Activated CD4-positive, CD25-positive, alpha-beta regulatory T cell treated with anti-CD3 and anti-CD28 coated beads, Interleukin-2, amount 50 U/mL, for 72 hours (primary cell): ENCODE measurements around the gene PLIN3.
"Not testable (repeated sequence)": the region's sequence is repeated elsewhere in the genome, so short reads cannot be mapped to it uniquely, and the experiment has no call there.

Experiments
- DNase-seq: peaks from one replicate; pipeline ENCODE4 v3.0.0; 2021

PLIN3 gene

DNA sequence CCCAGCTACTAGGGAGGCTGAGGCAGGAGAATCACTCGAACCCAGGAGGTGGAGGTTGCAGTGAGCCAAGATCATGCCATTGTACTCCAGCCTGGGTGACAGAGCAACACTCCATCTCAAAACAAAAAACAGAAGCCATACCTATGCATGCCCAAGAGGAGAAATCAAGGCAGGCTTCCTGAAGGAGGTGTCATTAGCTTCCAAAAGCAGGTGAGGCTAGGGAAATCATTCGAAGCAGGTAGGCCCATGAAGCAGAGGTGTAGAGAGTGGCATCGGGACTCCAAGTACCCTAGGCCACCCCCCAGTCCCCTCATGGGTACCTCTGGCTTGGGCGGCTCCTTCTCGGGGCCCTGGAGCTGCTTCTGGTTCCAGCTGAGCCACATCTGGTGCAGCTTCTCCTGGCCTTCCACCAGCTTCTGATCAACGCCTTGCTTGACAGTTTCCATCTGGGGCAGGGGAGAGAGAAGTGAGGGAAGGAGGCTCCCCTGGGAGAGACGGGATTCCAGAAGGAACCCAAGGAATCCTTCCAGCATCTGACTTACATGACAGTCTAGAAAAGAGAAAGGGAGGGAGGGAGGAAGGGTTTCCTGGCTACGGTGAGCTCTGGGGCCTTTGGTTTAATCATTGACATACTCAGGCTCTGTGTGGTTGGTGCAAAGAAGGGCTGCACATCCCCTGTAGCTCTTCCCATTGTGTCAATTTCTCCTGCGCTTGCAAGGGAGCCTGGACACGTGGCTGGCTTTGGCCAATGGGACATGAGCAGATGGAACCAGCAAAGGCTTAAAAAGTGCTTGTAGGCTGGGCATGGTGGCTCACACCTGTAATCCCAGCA, 22.9 kb downstream of the PLIN3 start:
- DNase-seq = no peak

DNA sequence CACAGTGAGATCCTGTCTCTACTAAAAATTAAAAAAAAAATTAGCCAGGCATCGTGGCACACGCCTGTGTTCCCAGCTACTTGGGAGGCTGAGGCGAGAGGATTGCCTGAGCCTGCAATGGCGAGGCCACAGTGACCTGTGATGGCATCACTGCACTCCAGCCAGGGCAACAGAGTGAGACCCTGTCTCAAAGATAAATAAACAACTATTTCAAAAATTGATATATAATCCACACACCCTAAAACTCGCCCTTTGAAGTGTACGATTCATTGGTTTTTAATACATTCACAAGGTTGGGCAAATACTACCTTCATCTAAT, 23.9 kb downstream of the PLIN3 start:
- no peak for DNase-seq

DNA sequence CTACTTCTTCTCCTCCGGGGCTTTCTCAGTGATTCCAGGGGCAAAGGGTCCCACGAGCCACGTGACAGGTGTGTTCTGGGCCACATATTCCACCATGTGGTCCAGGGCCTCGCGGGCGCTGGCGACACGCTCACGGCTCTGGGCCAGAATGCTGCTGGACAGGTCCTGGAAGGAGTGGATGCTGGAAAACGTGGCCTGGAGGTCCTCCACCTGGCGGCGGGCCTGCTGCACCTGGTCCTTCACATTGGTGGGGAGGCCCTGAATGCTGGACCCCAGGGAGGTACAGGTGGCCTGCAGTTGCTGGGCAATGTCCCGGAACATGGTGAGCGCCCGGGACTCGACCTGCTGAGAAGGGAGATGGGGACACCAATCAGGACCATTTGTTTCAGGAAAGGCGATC, 28.3 kb downstream of the PLIN3 start:
- no peak for DNase-seq

DNA sequence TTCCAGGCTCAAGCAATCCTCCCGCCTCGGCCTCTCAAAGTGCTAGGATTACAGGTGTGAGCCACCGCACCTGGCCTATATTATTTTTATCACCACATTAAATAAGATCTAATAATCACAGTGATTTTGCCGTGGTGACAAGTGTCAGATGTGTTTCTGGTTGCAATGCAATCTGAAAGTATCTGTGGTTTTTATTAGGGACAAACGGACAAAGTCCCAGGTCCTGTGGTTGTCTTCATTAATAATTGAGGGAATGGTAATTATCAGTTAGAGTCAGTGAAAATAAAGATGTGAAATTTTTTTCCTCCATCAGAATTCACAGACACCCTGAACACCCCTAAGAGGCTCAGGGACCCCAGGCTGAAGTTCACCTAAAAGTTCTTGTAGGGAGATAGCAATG, 34.7 kb downstream of the PLIN3 start:
- no peak for DNase-seq

DNA sequence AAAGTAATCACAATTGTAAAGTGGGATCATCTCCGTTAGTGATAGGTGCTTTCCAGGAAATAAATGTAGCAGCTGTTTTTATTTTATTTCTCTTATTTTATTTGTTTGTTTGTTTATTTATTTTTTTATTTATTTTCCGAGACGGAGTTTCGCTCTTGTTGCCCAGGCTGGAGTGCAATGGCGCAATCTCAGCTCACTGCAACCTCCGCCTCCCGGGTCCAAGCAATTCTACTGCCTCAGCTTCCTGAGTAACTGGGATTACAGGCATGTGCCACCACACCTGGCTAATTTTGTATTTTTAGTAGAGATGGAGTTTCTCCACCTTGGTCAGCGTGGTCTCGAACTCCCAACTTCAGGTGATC, 35.5 kb downstream of the PLIN3 start:
- DNase-seq = not testable (repeated sequence)

DNA sequence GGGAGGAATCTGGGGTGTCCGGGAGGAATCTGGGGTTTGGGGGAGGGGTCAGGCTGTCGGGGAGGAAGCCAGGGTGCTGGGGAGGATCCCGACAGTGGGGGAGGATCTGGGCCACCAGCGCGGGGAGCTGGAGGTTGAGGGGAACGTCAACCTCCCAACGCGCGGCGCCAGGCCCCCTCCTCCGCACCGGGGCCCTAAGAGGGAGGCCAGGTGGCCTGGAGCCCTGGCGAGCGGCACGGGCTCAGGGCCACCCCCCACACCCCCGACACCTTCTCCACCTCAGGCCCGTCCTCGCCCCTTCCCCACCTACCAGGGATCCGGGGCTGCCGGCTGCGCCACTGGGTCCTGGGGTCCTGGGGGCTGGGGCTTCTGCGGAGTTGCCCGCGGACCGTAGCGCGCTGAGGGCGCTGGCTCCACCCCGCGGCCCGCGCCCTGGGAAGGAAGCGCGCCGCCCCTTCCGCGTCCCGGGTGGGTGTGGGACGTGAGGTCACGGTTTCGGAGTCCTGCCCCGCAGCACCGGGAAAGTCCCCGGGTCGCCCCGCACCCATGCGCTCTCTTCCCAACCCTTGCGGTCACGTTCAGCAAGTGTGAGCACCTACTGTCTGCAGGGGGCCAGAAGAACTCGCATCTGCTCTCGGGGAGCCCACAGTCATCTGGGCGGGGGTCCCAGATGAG, 36.0 kb downstream of the PLIN3 start, which contains the start of gene TICAM1:
Gene TICAM1 (minus strand): TSS at position 409 of the 675 bp plus-strand sequence. CDS start 13,335 bp downstream, outside the sequence.
- DNase-seq = peak; percentile 77

DNA sequence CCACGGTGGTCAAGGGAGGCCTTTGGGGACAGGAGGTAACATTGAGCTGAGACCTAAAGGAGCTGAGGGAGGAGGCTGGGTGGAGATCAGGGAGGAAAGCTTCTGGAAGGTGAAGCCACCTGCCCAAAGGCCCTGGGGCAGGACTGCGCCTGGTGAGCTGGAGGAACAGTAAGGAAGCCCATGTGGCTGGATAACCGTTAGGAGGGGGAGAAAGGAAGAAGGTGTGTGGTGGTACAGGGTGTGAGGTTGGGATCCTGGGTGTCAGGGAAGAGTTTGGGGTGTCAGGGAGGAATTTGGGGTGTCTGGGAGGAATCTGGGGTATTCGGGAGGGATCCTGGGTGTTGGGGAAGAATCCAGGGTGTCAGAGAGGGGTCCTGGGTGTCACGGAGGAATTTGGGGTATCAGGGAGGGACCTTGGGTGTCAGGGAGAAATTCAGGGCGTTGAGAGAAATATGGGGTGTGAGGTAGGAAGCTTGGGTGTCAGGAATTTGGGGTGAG, 36.6 kb downstream of the PLIN3 start:
- no peak for DNase-seq

DNA sequence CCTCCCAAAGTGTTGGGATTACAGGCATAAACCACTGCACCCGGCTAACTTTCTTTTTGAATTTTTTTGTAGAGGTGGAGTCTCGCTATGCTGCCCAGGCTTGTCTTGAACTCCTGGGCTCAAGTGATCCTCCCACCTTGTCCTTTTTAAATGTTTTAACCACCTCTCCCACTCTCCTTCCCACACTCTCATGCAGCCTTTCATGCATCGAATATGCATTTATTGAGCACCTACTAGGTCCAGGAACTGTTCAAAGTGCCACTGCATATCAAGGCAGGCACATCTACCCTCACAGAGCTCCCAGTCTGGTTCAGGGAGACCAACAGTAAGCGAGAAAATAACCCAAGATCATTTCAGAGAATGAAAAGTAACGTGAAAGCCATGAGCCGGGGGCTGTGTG, 37.1 kb downstream of the PLIN3 start:
- DNase-seq = no peak

DNA sequence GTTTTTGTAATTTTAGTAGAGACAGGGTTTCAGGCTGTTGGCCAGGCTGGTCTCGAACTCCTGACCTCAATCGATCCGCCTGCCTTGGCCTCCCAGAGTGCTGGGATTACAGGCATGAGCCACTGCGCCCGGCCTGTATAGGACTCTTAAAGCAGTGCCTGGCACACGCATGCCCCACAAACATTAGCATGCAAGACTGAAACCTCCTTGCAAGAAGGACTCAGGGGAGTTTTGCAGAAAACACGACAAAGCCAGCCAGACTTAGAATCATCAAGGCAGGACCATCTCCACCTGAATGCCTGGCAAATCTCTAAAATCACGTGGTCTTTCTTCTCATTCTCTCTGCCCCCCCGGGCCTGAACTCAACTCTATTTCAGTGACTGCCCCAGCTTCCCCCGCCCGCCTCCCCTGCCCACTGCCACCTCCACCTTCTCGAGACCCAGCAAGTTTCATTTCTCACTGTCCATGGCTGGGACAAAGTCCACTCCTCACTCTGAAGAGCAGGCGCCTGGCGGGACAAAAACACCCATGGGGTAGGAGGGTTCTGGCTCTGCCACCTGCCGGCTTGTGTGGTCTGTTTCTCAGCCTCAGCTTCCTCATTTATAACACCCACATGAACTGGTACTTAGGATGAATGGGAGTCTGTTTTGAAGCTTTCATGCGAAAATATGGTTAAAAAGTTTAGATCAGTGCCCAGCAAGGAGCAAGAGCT, 38.3 kb downstream of the PLIN3 start:
- DNase-seq = no peak

DNA sequence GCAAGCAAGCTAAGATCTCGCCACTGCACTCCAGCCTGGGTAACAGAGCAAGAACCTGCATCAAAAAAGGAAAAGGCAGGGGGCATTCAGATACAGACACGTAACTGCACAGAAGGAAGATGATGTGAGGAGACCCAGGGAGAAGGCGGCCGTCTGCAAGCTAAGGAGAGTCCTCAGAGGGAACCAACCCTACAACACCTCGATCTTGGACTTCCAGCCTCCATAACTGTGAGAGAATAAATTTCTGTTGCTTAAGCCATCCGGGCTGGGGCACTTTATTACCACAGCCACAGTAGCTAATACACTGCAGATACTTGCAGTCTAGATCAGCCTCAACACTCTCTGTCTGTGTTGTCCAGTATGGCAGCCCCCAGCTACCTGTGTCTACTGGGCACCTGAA, 43.9 kb downstream of the PLIN3 start:
- no peak for DNase-seq

DNA sequence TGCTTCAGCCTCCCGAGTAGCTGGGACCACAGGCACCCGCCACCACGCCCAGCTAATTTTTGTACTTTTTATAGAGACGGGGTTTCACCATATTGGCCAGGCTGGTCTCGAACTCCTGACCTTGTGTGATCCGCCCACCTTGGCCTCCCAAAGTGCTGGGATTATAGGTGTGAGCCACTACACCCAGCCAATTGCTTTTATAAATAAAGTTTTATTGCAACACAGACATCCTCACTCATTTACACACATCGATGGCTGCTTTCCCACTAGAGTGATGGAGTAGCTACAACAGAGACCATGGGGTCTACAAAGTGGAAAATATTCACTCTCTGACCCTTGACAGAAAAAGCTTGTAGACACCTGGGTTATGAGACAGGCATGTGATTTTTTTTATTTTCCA, 45.1 kb downstream of the PLIN3 start:
- DNase-seq = not testable (repeated sequence)

DNA sequence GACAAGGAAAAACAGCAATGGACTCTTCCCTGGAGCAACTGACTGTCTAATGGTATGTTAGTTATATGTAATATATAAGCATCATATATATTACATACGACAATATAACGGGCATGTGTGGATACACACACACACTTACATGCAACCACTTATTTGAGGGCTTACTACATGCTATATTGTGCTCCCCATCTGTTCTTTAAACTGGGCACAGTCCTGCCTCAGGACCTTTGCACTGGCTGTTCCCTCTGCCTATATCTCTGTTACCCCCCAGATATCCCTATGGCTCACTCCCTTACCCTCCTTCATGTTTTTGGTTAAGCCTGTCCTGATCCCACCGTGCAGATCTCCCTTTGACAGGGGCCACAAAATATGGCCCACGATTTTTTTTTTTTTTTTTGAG, 46.2 kb downstream of the PLIN3 start:
- DNase-seq = no peak

DNA sequence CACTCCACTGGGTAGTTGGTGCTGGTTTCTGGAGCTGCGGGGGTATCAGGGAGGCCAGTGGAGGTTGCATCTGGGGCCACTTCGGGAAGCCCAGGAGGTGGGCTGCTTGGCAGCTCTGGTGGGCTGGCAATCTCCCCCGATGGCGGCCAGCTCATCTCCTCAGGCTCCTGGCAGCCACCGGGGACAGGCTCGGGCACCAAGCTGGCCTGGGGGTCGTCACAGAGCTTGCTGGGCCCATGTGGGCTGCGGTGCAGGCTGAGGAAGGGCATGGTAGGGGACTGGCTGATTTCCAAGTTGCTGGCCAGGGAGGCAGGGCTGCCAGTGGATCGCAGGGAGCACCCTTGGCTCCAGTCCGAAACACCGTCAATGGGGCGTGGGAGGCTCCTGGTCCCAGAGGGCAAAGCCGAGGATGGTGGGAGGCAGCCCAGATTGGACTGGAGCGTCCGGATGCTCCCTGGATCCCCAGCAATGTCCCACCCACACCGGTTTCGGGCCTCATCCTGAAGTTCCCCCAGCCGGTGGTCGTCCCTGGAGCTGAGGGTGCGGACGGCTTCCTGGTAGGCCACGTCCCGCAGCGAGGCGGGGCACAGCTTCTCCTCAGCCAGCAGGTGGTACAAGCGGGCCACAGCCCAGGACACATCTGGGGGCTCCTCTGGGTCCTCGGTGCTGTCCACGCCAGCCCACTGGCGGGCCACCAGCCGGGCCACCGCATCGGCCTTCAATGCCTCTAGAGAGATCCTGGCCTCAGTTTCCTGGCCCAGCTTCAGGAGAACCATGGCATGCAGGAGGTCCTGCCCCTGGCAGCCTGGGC, 49.8 kb downstream of the PLIN3 start:
- no peak for DNase-seq

DNA sequence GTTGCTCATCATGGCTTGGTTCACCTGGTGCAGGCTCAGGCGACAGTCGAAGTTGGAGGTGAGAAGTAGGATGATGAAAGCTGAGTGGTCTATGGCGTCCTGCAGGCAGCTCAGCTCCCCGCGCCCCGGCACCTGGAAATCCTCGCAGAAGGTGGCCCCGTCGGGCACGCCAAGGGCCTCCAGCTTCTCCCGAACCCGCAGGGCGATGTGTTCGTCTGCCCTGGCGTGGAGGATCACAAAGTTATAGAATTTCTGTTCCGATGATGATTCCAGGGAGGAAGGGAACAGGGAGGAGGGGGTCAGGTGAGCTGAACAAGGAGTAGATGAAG, 50.6 kb downstream of the PLIN3 start:
- no peak for DNase-seq

DNA sequence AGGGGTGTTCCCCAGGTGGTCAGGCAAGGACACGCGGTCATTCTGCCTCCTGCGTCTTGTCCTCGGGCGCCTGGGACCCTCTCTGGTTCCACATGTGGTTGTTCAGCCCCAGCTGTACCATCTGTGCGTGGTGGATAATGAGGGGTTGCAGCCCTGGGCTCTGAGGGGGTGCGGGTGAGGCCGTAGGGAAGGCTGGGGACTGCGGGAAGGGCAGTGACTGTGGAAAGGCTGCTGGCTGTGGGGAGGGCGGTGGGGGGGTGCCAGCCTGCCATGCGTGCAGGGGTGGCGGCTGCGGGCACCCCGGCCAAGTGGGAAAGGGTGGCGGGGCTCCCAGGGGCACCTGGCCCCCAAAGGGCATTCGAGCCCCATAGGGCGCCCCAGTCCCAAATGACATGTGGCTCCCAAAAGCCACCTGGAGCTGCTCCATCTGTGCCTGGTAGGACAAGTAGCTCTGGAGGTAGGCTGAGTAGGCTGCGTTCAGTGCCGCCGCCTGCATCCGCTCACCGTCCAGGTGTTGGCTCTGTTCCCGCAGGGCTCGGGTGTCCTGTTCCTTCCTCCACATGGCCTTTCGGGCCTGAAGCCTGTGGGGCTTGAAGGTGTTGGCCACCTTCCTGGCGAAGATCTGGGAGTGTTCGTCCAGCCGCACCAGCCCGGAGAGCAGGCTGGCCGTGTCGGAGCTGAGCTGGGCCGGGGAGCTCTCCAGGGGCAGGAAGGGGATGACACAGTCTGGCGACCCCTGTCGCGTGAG, 51.1 kb downstream of the PLIN3 start:
- DNase-seq = no peak

DNA sequence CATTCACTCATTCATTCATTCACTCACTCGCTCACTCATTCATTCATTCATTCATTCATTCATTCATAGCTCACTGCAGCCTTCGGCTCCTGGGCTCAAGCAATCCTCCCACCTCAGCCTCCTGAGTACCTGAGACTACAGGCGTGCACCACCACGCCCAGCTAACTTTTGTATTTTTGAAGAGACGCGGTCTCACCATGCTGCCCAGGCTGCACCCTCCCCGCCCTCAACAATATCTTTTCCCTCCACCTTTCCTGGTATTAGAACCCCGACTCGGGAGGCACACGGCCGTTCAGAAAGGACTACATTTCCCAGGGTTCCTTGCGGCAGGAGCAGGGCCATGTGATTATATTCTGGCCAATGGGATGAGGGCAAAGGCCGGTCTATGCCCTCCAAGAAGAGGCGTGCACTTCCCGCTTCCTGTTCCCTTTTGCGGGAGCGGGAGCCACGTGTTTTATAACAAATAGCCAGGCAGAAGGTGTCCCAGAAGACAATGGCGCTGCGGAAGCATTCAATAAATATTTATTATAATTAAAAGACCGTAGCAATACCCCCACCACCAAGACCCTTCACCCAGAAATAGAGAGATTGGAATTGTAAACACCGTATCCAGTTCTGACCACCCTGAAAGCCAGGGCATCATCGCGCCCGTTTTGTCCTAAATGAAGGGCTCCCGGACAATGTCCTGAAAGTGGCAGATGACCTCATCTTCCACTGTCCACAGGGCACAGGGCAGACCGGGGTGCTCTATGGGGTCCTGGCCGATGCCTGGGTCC, 51.9 kb downstream of the PLIN3 start:
- DNase-seq = peak; percentile 73

DNA sequence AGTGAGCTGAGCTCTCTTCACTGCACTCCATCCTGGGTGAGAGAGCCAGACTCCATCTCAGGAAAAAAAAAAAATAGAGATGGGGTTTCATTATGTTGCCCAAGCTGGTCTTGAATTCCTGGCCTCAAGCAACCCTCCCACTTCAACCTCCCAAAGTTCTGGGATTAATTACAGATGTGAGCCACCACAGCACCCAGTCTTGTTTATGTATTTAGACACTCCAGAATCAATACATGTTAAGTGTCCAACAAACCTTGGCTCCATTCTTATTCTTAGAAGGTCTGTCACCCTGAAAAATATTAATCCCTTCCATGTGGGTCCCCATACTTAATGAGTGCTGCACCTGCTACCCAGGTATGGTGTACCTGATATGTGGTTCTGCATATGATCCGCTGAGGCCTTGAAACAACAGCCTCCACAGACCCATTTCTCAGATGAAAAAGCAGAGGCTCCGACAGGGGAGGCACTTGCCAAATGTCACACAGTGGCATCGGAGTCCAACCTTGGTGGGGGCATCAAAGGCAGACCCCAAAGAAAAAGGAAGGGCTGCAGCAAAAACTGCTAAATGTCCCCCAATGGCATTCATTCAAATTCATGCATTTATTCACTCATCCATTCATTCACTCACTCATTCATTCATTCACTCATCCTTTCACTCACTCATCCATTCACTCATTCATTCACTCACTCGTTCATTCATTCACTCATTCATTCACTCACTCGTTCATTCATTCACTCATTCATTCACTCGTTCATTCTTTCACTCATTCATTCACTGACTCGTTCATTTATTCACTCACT, 52.6 kb downstream of the PLIN3 start:
- no peak for DNase-seq

DNA sequence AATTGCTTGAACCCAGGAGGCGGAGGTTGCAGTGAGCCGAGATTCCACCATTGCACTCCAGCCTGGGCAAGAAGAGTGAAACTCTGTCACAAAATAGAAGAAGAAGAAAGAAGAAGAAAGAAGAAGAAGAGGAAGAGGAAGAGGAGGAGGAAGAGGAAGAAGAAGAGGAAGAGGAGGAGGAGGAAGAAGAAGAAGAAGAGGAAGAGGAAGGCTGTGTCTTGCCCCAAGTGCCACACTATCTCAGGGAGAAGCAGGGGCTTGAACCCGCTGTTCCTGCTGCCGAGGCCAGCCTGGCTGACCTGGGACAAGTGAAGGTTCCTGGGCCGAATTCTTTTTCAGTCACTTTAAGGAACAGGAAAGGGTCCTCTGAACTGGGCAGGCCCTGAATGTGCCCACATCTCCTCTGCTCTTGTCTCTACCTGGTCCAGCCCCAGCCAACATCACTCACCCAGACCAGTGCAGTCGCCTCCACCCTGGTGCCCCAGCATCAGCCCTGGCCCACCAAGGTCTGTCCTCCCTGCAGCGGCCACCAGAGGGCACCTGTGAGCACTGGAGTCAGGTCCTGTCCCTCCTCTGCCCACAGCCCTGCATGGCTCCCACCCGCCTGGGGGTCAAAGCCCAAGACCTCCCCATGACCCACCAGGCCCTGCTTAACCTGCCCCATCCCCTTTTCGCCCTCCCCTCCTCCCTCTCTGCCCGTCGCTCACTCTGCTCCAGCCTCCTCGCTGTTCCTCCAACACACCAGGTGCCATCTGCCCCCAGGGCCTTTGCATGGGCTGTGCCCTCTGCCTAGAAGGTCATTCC, 55.9 kb downstream of the PLIN3 start:
- peak; percentile 96 for DNase-seq

DNA sequence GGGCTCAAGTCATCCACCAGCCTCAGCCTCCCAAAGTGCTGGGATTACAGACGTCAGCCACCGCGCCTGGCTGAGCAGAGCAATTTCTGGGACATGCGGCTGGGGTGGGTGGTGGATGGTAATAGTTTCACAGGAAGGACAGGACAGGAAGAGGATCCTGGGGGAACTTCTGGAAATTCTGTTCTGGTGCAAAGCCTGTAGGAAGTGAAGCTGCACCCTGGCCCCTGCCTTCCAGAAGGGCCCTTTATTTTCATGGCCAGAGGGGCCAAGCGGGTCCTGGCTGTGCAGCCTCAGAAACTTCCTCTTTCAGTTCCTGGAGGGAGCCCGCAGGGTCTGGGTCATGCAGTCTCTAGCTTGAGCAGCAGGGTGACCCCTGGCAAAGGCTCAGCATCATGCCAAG, 60.3 kb downstream of the PLIN3 start:
- DNase-seq = no peak

DNA sequence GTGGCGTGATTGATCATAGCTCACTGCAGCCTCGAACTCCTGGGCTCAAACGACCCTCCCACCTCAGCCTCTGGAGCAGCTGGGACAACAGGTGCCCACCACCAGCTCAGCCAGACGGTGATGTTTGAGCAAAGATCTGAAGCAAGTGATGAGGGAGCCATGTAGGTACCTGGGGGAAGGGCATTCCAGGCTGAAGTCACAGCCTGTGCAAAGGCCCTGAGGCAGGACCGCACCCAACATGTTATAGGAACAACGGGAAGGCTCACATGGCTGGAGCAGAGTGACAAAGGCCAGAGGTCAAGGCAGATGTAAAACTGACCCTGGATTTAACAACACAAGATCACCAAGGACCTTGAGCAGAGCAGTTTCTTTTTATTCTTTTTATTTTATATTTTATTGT, 61.1 kb downstream of the PLIN3 start:
- DNase-seq = no peak
